GM18858 (cell line): ENCODE measurements around the gene PLD2.

ENCODE experiments used
- ATAC-seq: cut with Tn5 transposase; IDR thresholded peaks from one replicate; pipeline ENCODE4 v1.9.1; 2021; ENCODE audit not compliant: unreplicated experiment

The PLD2 gene

GRCh38 chr17:4833941-4834680, 27.2 kb downstream of the PLD2 start:
- ATAC-seq = no peak

DNA sequence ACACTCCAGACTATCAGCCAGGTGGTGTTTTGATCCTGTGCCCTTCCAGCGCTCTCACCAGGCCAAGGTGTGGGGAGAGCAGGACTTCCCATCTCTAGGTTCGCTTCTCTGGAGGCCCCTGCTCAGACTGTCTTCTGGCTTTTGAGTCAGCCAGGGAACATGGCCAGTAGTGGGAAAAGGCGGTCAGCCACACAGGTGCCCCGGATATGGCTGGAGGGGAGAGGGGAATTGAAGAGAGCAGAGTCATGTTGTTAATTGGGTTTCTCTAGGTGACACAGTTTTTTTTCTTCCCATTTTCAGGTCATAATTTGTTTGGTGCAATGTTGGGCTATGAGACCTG, 27.7 kb downstream of the PLD2 start:
- ATAC-seq = no peak

DNA sequence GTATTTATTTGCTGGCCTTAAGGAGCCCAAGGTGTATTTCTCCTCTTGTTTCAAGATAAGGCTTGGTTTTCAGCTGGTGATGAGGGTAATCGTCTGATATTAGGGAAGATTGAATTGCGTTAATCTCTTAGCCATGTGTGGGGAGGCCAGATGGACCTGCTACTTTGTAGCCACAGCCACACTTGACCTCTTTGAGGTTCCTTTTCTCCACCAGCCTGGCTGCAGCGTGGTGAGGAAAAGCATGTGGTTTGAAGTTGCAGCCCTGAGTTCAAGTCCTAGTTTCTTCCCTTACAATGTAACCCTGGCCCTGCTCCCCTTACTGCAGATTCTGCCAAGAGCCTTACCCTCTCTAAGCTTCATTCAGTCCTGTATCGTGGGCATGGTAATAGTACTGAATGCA, 29.3 kb downstream of the PLD2 start:
- ATAC-seq = no peak

DNA sequence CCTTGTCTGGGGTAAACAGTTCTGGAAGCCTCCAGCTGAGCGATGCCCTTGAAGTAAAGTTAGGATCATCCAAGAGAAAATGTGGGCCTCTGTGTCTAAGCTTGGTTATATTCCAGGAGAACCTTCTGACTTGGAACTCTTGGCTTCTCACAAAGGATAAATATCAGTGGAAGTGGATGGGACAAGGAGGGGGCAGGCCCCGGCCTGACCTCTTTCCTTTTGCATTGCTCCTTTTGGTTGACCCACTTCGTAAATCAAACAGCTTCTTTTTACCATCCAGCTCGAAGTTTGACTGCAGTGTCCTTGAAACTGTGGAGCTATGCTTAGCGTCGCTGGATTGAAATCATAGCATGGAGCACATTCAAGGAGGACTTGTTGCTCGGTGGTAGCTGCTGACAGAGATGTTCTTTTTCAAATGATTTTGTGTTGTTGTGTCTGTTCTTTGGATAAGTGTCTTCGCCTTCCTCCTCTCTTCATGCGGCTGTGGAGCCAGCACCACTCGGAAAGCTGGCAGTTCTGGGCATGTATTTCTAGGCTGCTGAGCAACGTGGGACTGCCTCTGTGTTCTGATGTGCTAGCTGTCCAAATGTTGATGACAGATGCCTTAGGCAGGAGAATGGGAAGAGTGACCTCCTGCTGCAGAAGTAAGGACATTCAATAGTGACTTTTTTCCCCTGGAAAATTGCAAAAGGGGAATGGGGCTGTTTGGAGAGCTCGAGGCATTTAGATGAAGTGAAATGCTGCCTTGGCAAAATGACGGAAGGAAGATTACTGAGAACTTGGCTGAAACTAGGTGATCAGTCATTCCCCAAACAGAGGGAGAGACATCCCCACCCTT, 30.7 kb downstream of the PLD2 start:
- no peak for ATAC-seq

GRCh38 chr17:4838309-4838785, 31.4 kb downstream of the PLD2 start:
- ATAC-seq = no peak

- ATAC-seq = no peak
Measured at GRCh38 chr17:4839221-4839620, 32.3 kb downstream of the PLD2 start.

GRCh38 chr17:4839965-4840892, 33.3 kb downstream of the PLD2 start:
- ATAC-seq = no peak

- ATAC-seq = no peak
Measured at GRCh38 chr17:4840893-4841242, 33.9 kb downstream of the PLD2 start.

DNA sequence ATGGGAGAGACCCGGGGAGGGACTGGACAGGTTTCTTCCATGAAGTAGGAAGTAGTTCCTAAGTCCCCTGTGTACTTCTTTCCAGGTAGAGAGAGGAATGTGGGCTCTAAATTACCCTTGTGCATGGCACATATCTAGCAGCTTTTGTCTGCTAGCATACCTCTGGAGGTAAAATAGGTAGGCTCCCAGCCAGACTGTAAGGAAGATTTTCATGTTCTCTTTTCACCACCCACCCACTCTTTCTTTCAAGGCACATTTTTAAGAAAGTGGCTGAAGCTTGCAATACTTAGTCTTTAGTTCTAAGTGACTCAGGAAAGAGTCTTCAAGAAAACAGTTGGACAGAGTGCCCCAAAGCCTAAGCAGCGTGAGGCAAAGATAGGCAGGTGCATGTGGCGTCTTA, 35.4 kb downstream of the PLD2 start:
- ATAC-seq = no peak

DNA sequence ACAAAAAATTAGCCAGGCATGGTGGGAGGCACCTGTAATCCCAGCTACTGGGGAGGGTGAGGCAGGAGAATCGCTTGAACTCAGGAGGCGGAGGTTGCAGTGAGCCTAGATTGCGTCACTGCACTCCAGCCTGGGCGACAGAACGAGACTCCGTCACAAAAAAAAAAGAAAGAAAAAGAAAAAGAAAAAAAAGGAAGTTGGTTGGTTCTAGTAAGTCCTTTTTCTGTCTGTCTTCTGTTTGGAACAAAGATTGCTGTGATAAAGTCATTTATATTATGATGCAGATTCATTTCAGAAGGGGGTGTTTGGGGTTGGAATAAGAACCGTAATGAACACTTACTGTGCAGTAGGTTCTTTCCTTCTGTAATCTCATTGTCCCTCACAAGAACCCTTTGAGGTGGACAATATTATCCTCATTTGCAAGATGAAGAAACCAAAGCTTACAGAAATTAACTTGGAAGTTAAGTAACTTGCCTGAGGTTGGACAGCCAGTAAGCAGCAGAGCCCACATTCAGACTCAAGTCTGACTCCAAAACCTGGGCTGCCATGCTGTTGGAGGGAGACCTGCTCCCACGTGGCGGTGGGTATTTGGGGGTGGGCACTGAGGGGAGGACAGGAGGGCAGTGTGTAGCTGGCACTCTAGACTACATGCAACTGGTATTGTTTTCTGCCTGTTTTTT, 36.5 kb downstream of the PLD2 start:
- ATAC-seq = no peak

DNA sequence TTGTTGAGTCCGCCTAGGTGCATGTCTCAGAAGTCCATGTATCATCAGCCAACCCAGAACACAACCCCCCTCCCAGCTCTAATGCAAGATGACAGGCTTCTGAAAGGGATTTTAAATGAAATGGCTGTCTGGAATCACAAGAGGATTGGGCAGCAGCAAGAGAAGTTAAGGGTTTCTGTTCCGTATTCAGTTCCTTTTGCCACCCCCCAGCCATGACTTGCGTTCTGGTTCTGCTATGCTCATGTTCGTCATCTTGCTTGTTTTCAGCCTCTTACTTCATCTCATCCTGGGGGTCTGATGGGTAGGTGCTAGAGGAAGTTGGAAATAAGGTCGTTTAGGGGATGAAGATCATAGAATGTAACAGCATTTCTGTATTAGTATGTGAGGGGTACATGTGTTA, 38.2 kb downstream of the PLD2 start:
- no peak for ATAC-seq

- ATAC-seq = no peak
Measured at GRCh38 chr17:4846635-4847390, 39.9 kb downstream of the PLD2 start.

- no peak for ATAC-seq
Measured at GRCh38 chr17:4849011-4849536, 42.1 kb downstream of the PLD2 start.

GRCh38 chr17:4850246-4850645, 43.3 kb downstream of the PLD2 start:
- no peak for ATAC-seq

DNA sequence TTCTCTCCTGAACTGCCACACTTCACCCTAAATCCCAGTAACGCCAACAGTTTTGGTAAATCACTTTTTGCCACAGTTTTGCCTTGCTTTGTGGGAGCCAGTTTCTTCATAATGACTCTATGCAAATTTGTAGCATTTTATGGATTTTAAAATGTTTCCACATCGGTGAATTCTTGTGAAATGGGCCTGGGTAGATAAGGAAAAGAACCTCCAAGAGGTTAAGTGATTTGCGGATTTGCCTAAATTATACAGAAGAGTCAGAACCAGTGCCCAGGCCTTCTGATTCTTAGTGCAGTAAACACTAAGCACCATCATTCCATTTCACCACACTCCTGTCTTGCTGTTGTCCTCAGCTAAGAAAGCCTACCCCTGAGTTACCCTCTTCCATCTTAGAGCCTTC, 44.1 kb downstream of the PLD2 start:
- no peak for ATAC-seq

- no peak for ATAC-seq
Measured at GRCh38 chr17:4852567-4853207, 45.7 kb downstream of the PLD2 start.

DNA sequence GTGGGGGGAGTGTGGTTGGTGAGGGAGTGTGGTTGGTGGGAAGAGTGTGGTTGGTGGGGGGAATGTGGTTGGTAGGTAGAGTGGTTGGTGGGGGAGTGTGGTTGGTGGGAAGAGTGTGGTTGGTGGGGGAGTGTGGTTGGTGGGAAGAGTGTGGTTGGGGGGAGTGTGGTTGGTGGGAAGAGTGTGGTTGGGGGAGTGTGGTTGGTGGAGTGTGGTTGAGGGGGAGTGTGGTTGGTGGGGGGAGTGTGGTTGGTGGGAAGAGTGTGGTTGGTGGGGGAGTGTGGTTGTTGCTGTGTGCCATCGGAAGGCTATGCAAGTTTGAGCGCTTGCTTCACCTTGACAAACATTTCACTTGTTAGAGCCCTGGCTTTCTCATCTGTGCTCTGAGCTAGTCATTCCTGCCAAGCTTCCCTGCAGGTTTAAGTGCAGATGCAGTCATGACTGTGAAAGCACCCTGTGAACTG, 46.3 kb downstream of the PLD2 start:
- ATAC-seq = no peak

GRCh38 chr17:4854111-4854681, 47.2 kb downstream of the PLD2 start:
- ATAC-seq = no peak
